Activated T-cell treated with anti-CD3 and anti-CD28 coated beads, Interleukin-2, amount 50 U/mL, for 24 hours (primary cell): ENCODE measurements around the gene MACROD2.

ENCODE experiments used
- DNase-seq: peaks from one replicate; pipeline ENCODE4 v3.0.0-alpha.2; 2020
- H3K27ac Mint-ChIP-seq: 2 replicates; pipeline ENCODE4 v1.8.0; 2020; ENCODE audit warnings: mild to moderate bottlenecking, mixed read lengths
- H3K27me3 Mint-ChIP-seq: 2 replicates; pipeline ENCODE4 v1.8.0; 2020; ENCODE audit warnings: mixed read lengths
- H3K36me3 Mint-ChIP-seq: 2 replicates; pipeline ENCODE4 v1.8.0; 2020; ENCODE audit warnings: low read depth, mixed read lengths
- H3K4me1 Mint-ChIP-seq: 2 replicates; pipeline ENCODE4 v1.8.0; 2020; ENCODE audit warnings: low read depth, mixed read lengths
- H3K4me3 Mint-ChIP-seq: 2 replicates; pipeline ENCODE4 v1.8.0; 2020; ENCODE audit warnings: mild to moderate bottlenecking, moderate library complexity, mixed read lengths
- H3K9me3 Mint-ChIP-seq: 2 replicates; pipeline ENCODE4 v1.8.0; 2020; ENCODE audit warnings: mixed read lengths

The MACROD2 gene

DNA sequence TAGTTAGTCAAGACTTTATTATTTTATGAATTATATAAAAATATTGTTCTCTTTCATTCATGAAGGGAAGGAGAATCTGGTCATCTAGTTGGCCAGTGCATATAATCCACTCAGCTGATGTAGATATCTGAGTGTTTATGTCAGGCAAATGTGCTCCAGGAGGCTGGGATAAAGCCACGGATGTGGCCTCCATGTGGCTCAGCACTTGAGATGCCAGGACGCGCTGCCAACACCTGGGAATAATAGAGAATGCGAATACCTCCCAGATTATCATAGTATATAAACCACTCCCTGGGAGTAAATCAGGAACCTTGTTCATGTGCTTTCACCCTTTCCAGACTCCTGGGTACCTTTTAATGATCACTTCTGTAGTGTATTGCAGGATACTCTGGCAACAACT, 1571.9 kb downstream of the MACROD2 start:
- no peak for DNase-seq
- Mint-ChIP-seq H3K9me3 (no peaks in the 10 kb centered on the region), H3K4me3 (no peak overlapping the region), H3K27me3 (no peaks in the 10 kb centered on the region), H3K36me3 (no peaks in the 10 kb centered on the region), H3K4me1 (no peaks in the 10 kb centered on the region), H3K27ac (no peak overlapping the region)

DNA sequence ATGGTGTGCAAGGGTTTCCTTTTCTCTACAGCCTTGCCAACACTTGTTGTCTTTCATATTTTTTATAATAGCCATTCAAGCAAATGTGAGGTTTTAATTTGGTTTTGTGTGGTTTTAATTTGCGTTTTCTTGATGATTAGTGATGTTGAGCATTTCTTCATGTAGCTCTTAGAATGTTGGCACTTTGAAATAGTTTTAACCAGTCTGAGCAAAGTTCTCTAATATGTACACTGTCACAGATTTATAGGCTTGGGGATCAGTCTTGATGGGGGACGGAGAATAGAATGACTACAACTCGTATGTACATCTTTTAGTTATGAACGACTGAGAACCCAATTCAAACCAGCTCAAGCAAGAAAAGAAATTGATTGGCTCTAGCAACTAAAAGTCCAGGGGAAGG, 1574.8 kb downstream of the MACROD2 start:
- no peaks in the 10 kb centered on the region for H3K27me3 Mint-ChIP-seq
- H3K9me3 Mint-ChIP-seq = no peaks in the 10 kb centered on the region
- no peaks in the 10 kb centered on the region for H3K4me1 Mint-ChIP-seq
- DNase-seq = no peak
- H3K36me3 Mint-ChIP-seq = no peaks in the 10 kb centered on the region
- no peak overlapping the region for H3K4me3 Mint-ChIP-seq
- no peak overlapping the region for H3K27ac Mint-ChIP-seq

DNA sequence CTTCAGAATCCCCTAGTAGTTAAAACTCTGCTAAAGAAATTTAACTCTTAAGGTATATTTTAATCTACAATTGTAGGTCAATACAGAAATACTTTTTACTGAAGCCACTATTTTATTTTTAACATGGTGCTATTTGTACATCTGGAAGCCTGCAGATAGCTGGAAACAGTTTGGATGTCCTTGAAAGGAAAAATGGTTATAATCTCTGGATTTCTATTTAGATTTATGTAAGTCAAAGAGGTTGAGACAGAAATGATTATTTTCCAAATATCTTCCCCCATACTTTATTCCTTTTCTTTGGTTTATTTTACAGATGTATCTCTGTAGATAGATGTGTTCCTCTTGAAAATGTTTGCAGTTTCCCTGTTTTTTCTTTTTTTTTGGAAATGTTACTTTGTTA, 1575.7 kb downstream of the MACROD2 start:
- Mint-ChIP-seq H3K36me3 (no peaks in the 10 kb centered on the region), H3K4me3 (no peak overlapping the region), H3K9me3 (no peaks in the 10 kb centered on the region), H3K4me1 (no peaks in the 10 kb centered on the region), H3K27me3 (no peaks in the 10 kb centered on the region), H3K27ac (no peak overlapping the region)
- no peak for DNase-seq

DNA sequence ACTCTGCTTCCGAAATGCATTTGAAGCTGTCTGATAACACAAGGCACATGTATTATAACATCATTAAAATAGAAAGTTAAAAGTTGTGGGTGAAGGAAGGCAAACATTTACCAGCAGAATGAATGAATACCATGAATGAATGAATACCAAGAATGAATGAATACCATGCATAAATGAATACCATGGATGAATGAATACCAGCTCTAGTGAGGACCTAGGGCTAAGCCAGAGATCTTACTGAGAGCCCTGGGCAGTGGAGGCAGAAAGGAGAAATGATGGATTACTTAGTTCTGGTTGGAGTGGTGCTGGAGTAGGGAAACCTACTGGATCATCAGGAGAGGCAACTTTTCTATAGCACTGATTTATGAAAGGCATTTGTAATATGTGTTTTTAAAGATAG, 1579.9 kb downstream of the MACROD2 start:
- H3K4me3 Mint-ChIP-seq = no peak overlapping the region
- no peaks in the 10 kb centered on the region for H3K27me3 Mint-ChIP-seq
- no peak overlapping the region for H3K27ac Mint-ChIP-seq
- H3K4me1 Mint-ChIP-seq = no peaks in the 10 kb centered on the region
- H3K36me3 Mint-ChIP-seq = no peaks in the 10 kb centered on the region
- DNase-seq = no peak
- no peaks in the 10 kb centered on the region for H3K9me3 Mint-ChIP-seq

DNA sequence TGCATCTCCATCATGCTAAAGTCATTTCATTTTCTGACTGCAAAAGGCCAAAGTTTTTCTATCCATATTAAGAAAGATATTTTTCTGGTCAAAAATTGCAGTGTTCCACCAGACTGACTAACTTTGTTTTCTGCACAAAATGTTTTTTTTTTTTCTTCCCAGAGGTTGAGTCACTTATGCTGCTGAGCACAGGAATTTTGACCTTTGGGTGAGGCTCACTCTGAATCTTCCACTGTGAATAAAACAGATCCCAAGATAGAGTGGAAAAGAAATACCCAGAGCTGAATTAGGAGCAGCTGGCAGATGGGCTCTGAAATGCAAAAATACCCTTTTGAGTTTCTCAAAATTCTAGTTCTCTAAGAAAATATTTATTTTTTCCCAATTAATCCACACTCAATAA, 1581.1 kb downstream of the MACROD2 start:
- H3K27me3 Mint-ChIP-seq = no peaks in the 10 kb centered on the region
- H3K4me1 Mint-ChIP-seq = no peaks in the 10 kb centered on the region
- peaks cover 2% of the 10 kb centered on the region for H3K9me3 Mint-ChIP-seq
- no peak overlapping the region for H3K4me3 Mint-ChIP-seq
- no peaks in the 10 kb centered on the region for H3K36me3 Mint-ChIP-seq
- DNase-seq = no peak
- no peak overlapping the region for H3K27ac Mint-ChIP-seq

DNA sequence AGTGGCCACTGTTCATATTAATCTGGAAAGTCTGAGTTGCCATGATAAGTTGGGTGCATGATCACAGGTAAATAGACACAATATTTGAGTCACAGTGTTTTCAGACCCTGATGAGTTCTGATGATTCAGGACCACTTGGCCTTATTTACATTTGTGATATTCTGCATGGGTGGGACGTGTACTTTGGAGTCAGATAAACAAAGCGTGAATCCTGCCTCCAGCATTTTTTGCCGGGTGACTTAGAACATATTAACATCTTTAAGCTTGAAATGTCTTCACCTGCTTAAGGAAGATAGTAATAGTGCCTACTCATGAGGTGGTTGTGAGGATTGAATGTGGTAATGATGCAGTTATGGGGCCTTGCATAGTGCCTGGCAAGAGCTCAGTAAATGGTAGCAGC, 1582.8 kb downstream of the MACROD2 start:
- no peak overlapping the region for H3K4me3 Mint-ChIP-seq
- DNase-seq = no peak
- no peaks in the 10 kb centered on the region for H3K4me1 Mint-ChIP-seq
- no peak overlapping the region for H3K27ac Mint-ChIP-seq
- no peaks in the 10 kb centered on the region for H3K36me3 Mint-ChIP-seq
- no peaks in the 10 kb centered on the region for H3K27me3 Mint-ChIP-seq
- H3K9me3 Mint-ChIP-seq = peaks cover 6% of the 10 kb centered on the region

DNA sequence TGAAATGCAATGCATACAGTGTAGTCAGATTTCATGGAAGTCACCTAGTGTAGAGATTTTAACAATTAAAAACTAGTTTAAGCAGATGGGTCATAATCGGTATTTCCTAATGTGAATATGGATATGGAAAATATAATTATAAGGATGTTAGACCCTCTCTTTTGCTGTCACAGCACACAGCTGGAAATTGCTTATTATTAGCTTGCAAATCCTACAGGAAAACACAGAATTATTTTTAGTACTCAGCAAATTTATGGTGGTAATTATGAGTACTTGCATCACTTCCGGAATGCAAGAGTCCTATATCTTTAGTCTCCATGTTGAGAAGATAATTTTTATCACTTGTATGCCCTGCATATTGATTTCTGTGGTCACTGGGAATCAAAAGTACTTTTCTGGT, 1584.4 kb downstream of the MACROD2 start:
- Mint-ChIP-seq H3K4me1 (no peaks in the 10 kb centered on the region), H3K27ac (no peak overlapping the region), H3K36me3 (no peaks in the 10 kb centered on the region), H3K4me3 (no peak overlapping the region), H3K27me3 (no peaks in the 10 kb centered on the region), H3K9me3 (peaks cover 6% of the 10 kb centered on the region)
- DNase-seq = no peak

DNA sequence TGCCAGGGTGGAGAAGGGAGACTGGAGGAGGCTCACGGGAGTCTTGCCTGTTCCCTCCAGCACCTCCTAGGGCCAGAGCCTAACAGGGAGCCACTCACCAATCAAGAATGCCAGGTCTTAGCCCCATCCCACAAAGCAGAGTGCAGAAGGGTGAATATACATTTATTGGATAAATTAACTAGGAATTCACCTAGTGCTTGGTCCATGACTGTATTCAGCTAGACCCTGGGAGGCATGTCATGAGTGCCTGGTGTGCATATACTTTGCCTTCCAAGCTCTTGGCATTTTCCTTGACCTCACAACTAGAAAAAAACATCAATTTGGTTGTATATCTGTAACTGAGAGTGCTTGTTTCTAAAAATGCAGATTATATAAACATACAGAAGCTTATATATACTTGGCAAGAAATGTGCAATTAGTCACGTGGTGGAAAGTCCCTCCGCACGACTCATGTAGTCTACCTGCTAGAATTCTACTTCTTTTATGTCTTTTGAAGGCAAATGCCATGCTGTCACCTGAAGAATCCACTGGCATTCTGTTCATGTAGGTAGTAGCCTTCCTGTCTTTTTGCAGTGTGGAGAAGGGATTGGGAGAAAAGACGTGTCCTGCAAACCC, 1586.9 kb downstream of the MACROD2 start:
- no peak for DNase-seq
- no peaks in the 10 kb centered on the region for H3K27me3 Mint-ChIP-seq
- no peak overlapping the region for H3K27ac Mint-ChIP-seq
- peaks cover 6% of the 10 kb centered on the region for H3K9me3 Mint-ChIP-seq
- no peak overlapping the region for H3K4me3 Mint-ChIP-seq
- H3K36me3 Mint-ChIP-seq = no peaks in the 10 kb centered on the region
- H3K4me1 Mint-ChIP-seq = no peaks in the 10 kb centered on the region

DNA sequence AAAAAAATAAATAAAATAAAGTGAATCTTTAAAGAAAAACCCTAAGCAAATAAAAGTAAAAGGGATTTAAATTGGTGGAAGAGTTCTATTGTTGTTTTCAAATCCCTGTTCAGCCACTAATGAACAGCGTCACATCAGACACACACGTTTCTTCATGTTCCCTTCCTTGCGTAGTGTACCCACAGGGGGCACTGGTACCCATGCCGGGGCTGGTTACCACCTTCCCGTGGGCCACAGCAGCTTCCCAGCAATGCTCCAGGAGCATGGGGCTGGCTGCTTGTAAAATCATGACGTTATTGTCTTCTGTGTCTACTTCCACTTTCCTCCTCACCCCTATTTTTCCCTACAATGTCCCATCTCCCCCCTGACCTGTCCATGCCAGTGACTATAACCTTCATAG, 1589.2 kb downstream of the MACROD2 start:
- no peaks in the 10 kb centered on the region for H3K27me3 Mint-ChIP-seq
- no peak overlapping the region for H3K27ac Mint-ChIP-seq
- H3K9me3 Mint-ChIP-seq = peaks cover 6% of the 10 kb centered on the region
- DNase-seq = no peak
- no peak overlapping the region for H3K4me3 Mint-ChIP-seq
- H3K36me3 Mint-ChIP-seq = no peaks in the 10 kb centered on the region
- no peaks in the 10 kb centered on the region for H3K4me1 Mint-ChIP-seq

DNA sequence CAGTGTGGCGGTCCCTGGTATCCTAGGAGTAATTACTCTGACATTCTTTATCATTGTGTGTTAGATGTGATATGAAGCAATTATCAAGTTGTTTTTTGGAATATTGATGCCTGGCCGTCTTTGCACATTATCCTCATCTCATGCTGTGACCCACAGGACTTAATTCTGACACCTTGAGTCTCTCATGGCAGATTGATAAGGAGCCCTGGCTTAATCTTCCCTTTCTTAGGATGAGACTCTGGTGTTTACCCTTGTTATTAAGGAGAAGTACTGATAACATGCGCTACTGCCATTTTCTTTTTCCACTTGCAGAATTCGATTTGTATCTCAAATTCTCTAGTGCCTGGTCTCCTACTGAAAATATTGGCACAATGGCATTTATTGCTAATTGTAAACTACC, 1597.8 kb downstream of the MACROD2 start:
- DNase-seq = no peak
- Mint-ChIP-seq H3K27me3 (no peaks in the 10 kb centered on the region), H3K9me3 (peaks cover 3% of the 10 kb centered on the region), H3K27ac (no peak overlapping the region), H3K36me3 (no peaks in the 10 kb centered on the region), H3K4me3 (no peak overlapping the region), H3K4me1 (no peaks in the 10 kb centered on the region)

DNA sequence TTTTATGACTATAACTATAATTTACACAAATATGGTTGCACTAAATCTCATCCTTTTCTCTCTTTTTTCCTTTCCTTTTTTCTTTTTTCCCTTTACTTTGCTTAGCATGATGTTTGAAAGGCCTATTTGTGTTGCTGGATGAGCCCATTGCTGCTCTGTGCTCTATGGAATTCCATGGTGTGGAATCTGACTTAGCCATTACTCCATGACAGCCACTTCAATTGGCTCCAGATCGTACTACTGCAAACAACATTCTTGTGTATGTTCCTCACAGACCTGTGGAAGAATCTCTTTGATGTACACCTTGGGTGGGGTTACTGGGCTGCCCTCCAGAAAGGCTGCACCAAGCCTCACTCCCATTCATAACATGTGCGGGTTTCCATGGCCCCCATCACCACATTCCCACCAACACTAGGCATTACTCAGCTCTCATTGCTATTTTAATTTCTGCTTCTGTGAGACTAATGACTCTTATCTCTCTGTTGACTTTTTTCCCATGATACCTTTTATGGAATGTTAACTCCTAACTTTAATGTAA, 1598.9 kb downstream of the MACROD2 start:
- no peak overlapping the region for H3K4me3 Mint-ChIP-seq
- H3K36me3 Mint-ChIP-seq = no peaks in the 10 kb centered on the region
- no peaks in the 10 kb centered on the region for H3K27me3 Mint-ChIP-seq
- no peak overlapping the region for H3K27ac Mint-ChIP-seq
- no peak for DNase-seq
- H3K9me3 Mint-ChIP-seq = peaks cover 3% of the 10 kb centered on the region
- no peaks in the 10 kb centered on the region for H3K4me1 Mint-ChIP-seq

DNA sequence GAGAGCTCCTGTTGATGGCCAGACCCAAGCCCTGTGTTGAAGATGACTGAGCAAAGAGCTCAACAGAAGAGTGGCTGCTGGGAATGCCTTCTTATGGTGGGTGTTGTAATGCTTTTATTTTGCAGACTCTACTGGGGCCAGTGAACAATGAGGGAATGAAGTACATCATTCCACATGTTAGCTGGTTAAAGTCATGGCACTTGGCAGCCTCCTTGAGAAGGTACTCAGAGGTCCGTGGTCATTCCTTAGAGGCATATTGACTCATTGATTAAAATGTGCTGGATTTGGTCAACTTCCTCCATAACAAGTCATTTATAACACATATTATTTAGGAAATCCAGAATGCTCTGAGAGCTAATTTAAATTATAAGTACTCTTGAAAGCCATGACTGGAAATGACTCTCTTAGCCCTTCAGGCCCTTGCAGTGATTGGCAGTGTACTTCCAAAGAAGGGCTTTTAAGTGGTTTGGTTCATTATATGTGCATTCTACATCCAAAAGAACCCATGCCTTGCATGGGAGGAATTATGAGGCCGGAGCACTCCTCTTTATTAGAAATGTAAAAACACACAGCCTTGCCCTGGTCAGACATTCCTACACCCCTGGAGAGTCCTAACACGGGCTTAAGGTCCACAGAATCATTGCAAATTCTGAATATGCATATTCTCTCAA, 1601.0 kb downstream of the MACROD2 start:
- Mint-ChIP-seq H3K9me3 (peaks cover 3% of the 10 kb centered on the region), H3K4me1 (no peaks in the 10 kb centered on the region), H3K4me3 (no peak overlapping the region), H3K36me3 (no peaks in the 10 kb centered on the region), H3K27ac (no peak overlapping the region), H3K27me3 (no peaks in the 10 kb centered on the region)
- no peak for DNase-seq

DNA sequence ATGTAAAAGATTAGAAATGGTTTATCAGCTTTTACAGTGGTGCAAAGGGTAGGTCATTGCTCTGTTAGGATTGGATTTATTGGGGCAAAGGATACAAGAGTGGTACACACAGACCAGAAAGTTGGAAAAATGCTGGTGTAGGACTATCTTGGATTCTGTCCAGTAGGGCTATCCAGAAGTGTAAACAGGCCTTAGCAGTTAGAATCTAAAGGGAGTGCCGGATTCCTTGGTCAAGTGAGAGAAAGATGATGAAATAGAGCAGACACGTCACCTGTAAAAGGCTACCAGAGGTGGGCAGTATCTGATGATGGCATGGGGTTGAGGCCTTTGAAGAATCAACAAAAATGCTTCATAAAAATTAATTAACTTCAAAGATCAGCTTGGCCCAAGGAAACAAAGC, 1602.0 kb downstream of the MACROD2 start:
- Mint-ChIP-seq H3K27ac (no peak overlapping the region), H3K4me1 (no peaks in the 10 kb centered on the region), H3K9me3 (peaks cover 3% of the 10 kb centered on the region), H3K4me3 (no peak overlapping the region), H3K36me3 (no peaks in the 10 kb centered on the region), H3K27me3 (no peaks in the 10 kb centered on the region)
- no peak for DNase-seq

DNA sequence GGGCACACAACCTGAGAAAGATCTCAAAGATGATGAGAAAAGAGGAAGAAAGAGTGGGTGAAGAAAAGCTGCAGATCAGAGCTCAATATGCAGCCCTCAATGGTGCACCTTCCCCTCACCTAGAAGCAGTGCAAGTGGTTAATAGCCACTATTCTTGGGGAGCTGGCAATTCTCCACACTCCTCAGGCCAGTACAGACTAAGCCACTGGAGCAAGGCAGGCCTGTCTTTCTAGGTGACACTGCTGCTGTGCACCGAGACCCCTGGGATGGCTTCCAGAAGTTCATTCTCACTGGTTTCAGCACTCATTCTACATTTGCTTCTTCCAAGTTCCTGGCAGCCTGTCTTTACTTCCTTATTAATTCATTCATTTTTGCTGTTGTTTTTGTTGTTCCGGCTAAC, 1604.6 kb downstream of the MACROD2 start:
- DNase-seq = no peak
- no peak overlapping the region for H3K4me3 Mint-ChIP-seq
- H3K27ac Mint-ChIP-seq = no peak overlapping the region
- no peaks in the 10 kb centered on the region for H3K4me1 Mint-ChIP-seq
- no peaks in the 10 kb centered on the region for H3K27me3 Mint-ChIP-seq
- H3K9me3 Mint-ChIP-seq = peaks cover 1% of the 10 kb centered on the region
- no peaks in the 10 kb centered on the region for H3K36me3 Mint-ChIP-seq

DNA sequence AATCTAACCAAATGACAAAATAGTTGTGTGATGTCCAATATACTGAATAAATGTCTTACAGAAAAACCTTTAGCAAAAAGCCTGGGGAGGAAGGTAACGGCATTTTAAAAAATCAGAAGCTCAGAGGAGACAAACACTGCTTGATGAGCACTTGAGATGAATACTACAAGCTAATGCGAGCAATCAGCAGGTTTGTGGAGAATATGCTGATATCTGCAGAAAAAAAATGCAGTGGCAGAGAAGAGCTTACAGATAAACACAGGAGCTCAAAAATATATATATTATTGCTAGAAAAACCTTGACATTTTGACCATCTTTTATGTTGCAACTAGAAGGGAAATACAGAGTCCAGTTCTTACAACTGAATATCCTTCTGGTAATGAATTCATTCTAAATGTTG, 1605.2 kb downstream of the MACROD2 start:
- H3K4me3 Mint-ChIP-seq = no peak overlapping the region
- no peaks in the 10 kb centered on the region for H3K27me3 Mint-ChIP-seq
- H3K4me1 Mint-ChIP-seq = no peaks in the 10 kb centered on the region
- no peak overlapping the region for H3K27ac Mint-ChIP-seq
- no peaks in the 10 kb centered on the region for H3K9me3 Mint-ChIP-seq
- DNase-seq = no peak
- H3K36me3 Mint-ChIP-seq = no peaks in the 10 kb centered on the region
